HUDEP-2 (cell line): ENCODE measurements around the gene SALL1.

ENCODE experiments used
- DNase-seq, 76 experiments: peaks; one replicate each; lab custom pipeline; 2025; ENCODE audit not compliant: unreplicated experiment in 76 of 76; lab: John Stamatoyannopoulos, UW

The SALL1 gene

DNA sequence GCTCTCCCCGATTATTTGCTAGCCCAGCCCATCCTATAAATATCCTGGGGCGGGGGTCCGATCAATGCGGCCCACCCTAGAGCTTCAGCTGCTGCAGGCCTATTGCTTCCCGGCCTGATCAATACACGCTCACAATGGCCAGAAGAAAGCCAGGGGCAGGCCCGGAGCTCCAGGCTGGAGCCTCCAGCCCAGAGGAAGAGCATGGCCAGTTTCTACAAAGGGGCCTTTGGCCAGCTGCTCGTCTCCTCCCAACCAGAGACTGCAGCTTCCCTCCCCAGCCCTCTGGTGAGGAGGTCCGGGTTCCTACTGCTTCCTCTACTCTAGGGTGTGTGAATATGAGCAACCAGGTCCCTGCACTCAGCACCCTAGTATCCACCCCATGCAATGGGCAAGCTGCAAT is 36.7 kb downstream of the SALL1 start:
- no peak for DNase-seq

DNA sequence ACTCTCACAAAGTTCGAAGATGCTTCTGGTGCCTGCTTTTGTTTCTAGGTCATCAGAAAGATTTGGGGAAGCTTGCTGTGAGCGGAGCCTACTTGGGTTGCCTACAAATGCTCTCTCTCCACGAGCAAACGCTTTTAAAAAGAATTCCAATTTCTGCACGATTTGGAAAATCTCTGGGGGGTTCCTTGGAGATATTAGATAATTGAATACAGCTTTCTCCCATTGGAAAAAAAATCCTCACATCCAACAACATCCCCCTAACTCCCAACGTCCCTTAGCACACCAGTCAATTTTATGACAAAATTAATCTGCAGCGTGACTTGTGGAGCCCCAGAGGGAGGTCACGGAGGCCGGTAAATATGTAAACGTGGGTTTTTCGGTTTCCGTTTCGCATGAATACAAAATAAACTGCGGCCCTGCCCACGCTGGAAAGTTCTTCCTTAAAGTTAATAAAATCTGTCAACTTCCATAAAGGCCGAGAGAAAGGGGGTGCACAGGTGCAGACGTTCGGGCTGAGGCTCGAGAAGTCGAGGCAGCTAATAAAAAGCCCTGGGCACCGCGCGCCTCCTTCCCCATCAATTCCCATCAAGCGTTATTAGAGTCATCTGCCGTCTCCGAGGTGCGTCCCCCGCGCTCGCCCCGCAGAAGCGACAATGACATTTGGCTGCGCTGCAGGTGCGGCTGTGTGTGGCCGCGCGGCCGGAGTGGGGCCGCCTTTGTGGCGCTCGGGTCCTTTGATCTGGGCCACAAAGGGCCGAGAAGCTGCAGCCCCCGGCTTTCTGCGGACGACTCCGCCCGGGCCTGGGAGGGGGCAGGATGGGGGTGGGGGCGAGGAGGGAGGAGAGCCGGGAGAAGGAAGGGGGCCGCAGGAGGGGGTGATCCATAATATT is 37.6 kb downstream of the SALL1 start:
- DNase-seq, result no peak

DNA sequence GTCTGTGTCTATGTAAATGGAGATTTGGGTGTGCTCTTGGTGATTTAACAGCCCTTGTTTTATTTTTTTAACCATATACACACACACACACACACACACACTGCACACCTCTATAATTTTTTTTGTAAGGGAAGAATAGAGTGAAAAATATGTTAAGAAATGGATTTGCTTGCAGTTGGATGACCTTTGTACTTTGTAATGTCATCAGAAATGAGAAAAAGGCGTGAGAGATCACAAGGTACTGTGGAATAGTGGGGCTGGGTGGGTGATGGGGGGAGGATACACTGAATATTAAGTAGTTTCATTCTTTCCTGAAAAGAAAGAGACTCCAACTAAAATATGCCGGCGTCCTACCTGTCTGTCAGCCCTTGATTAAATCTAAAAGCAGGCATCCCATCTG is 38.7 kb downstream of the SALL1 start:
- DNase-seq, result no peak

DNA sequence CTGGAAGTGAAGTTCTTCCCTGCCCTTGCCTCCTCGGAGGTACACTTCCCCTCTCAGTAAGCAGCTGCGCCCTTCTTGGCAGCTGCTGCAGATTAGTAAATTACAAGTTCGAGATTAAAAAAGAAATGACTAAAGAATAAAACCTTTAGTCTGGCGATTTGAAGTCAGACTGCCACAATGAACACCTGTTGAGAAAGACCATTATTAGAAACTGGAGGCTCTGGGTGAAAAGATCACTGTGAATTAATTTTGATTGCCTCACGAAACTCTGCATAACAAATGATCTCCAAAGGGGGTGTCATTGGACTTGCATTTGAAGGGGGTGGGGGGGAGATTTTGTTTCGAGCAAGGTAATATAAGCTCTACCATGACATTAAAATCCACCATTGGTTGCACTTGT is 39.3 kb downstream of the SALL1 start:
- no peak for DNase-seq

DNA sequence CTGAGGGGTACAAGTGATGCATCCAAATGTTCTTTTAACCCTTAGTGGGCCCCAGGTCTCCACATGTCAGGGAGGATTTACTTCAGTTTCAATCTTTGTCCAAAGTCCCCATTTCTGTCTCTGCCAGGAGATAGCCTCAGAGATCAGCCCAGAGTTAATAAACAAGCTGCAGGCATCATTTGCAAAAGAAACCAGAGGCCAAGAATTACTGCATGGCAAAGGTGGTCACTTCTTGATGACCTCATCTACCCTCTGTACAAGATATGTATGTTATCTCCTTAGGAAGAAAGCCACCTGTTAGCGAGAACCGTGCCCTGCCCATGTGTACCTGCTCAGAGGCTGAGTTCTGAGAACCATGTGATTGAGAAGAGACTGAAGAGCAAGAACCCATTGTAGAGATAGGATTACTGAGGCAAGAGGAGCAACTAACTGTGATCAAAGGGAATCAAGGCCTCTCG is 40.3 kb downstream of the SALL1 start:
- DNase-seq, result no peak

DNA sequence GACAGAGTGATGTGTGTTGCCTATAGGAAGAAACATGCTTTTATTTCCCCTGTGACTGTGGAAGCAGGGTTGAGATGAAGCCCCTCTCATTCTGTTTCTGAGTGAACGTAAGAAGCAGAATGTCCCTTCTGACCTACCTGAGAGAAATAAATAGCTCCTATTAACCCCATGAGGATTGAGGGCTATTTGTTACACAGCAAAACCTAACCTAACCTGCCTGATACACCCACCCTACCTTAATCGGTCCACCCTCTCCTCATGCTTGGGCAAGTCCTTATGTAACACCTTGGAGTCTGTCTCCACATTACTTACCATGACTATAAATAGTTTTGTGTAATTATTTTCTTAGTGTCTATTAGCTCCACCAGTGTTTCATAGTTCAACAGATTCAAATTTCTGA is 41.9 kb downstream of the SALL1 start:
- no peak for DNase-seq

DNA sequence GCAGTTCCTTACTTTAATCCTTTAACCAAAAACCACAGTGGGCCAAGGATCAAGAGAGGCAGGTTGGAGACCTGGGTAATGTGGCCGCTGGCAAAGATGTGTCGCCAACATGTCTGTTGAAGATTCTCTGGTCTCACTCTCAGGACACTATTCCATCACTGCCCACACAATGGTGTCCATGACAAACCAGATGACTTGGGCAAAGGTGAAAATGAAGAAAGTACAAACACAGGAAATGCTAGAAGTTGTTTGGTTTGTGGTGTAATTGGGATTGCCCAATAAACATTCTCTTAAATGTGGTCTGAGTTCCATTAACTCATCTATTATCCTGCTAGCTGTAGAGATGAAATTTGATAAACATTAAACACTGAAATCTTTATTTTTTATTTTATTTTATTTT is 43.3 kb downstream of the SALL1 start:
- no peak for DNase-seq

DNA sequence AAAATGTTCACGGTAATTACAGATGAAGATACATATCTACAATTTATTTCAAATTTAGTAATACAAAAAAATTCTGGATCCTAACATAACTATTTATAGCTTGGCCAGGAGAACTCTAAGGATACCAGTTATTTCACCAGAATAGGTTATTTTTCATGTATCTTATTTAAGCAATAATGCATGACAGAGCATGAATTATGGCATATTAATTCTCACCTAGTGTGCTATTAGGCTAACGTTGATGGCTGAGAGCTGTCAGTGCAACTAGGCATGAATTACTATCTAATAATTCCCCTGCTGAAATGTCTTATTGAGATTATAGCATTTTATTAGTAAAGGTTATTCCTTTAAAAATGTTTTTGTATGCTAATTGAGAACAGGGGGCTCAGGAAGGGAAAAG is 44.5 kb downstream of the SALL1 start:
- DNase-seq, result no peak

DNA sequence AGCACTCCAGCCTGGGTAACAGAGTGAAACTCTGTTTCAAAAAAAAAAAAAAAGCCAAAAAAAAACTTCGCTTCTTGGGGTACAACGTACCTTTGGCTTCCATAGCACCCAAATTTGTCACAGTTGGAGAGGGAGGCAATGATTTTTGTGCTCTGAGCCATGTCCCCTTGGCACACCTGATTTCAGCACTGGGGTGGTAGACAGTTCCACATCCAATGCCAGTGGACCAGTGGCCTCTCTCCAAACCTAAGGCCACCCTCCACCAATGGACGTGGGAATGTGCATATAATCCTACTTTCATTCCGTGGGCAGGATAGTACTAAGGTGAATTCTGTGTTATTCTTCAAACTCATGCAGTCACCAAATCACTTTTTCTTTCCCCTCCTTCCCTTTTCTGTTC is 47.5 kb downstream of the SALL1 start:
- DNase-seq, result no peak

DNA sequence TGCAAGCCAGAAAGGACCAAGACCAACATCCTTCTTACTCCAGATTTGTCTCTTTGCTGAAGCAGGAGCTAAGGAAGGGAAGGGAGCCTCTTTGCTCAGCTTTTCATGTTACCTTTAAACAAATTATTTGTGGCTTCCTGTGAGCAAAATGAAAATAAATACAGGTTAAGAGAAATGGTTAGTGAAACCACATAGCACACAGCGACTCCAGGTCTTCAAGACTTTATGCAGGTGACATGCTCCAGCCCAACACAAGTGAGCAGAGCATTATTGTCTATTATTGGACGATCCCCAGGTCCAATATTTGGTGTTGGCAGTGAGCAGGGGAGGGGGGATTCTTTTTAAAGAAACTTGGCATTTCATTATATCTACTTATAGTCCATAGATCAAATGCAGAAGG is 53.3 kb downstream of the SALL1 start:
- DNase-seq, result no peak

DNA sequence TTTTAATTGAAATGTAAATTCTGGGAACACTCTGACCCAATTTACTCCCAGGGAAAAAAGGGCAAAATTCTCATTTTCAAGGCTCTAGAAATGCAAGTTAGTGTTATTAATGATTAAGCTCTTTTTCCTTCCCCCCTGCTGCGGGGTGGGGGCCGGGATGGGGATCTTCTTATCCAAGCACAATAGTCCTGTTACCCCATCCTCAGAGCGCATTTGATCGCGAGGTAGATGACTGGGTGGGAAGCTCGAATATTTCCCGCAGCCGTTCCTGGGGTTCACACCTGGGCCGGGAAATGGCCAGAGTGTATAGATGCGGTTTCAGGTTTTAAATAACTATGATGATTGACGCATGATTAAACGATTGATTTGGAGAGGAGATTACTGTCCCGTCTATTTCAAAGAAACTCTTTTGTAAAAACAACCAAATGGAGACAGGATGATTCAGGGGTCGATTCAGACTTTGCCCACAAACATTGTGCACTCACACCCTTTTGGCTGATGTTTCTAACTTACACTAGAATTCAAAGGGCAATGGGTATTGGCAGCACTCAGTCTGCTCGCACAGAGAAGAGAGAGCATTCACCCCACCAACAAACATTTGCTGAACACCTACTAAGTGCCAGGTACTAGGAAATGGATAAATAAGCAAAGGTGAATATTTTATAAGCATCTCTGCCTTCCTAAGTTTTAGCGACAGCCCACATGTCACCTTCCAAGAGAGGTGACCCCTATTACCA is 55.0 kb downstream of the SALL1 start:
- DNase-seq, result no peak

DNA sequence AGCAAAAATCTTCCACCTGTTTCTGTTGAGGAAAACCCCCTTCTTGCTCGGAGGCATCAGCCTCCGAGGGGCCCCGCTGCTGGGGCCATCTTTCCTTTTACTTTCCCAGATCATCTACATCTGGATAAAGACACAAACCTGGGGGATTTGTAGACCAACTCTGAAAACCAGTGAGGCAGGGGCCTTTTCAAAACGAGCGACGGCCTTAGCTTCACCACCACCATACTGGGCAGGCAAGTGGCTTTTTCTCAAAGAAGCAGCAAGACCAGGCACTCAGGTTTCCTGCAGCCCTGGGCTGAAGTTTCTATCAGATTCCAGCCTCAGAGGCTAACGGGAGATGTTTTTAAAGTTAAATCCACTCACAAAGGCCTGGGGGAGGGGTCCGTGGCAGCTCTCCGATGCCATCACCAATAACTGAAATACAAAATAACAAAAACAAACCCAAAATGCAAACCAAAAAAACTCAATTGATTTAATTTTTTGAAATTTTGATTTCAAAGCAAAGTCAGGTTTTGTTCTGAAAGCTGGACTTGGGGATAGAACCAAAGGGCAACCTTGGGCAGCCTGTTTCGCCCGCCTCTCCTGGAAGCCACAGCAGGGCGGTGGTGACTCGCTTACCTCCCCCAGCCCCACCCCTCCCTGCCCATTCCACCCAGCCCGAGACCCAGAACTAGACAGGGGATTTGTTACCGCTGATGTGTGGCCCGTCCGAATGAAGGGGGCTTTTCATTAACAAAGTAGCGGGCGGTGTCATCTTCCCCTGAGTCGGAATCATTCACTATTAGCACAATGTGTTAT is 55.8 kb downstream of the SALL1 start:
- DNase-seq, result no peak

DNA sequence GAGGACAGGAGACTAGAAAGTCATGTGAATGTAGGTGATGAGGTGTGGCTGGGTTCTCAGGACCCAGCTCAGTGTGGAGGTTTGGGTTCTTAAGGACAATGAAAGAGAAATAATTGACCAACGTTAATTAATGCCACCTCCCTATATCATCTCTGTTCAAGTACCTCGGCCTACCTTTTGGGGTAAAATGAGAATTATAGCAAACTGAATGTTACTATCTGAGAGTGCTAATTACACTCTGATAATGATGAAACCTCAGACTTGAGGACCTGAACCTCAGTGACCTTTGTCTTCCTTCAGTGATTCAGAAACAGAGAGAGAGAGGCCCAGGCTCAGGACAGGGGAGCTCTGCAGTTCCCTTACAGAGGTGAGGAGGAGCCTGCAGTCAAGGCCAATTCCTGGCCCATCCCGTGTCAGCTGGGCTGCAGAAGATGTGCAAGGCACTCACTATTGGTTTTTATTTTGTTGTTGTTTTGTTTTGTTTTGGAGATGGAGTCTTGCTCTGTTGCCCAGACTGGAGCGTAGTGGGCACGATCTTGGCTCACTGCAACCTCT is 57.3 kb downstream of the SALL1 start:
- no peak for DNase-seq
